SJSA1 (cell line): ENCODE data around the gene USP20. TPM values are rescaled to one million over a fixed set of nuclear protein-coding genes. Genes with fewer than 3 reads are reported as not detected.

ENCODE experiments used
- DNase-seq, 2 experiments: peaks; one replicate each; pipeline ENCODE4 v3.0.0-alpha.2; 2015 to 2020; ENCODE audit warnings: low spot score in 2 of 2, low read depth in 1 of 2
- H3K27ac ChIP-seq: fragments of 250-450 bp; sonication (Bioruptor Pico); 2 replicates; pipeline ENCODE4 v1.5.1; 2020; ENCODE audit warnings: mild to moderate bottlenecking, moderate library complexity
- H3K27me3 ChIP-seq: fragments of 250-450 bp; sonication (Bioruptor Pico); replicated peaks from 2 replicates; pipeline ENCODE4 v1.5.1; 2020; ENCODE audit warnings: mild to moderate bottlenecking, moderate library complexity
- H3K36me3 ChIP-seq: fragments of 250-450 bp; sonication (Bioruptor Pico); 2 replicates; pipeline ENCODE4 v1.5.1; 2020; ENCODE audit warnings: mild to moderate bottlenecking
- H3K4me1 ChIP-seq: fragments of 250-450 bp; sonication (Bioruptor Pico); replicated peaks from 2 replicates; pipeline ENCODE4 v1.6.1; 2021; ENCODE audit warnings: mild to moderate bottlenecking
- H3K4me3 ChIP-seq: fragments of 250-450 bp; sonication (Bioruptor Pico); 2 replicates; pipeline ENCODE4 v1.5.1; 2020; ENCODE audit warnings: mild to moderate bottlenecking
- H3K9me3 ChIP-seq: fragments of 250-450 bp; sonication (Bioruptor Pico); replicated peaks from 2 replicates; pipeline ENCODE4 v1.5.1; 2020; ENCODE audit warnings: mild to moderate bottlenecking
- total RNA-seq: library from RNA; depleted of rRNA; stranded (reverse); fragments of >200 nt; shearing (Covaris generic); gene quantifications from 2 replicates; pipeline ENCODE4 v1.2.3, GENCODE V29; 2014

USP20 gene
- total RNA-seq, 1 experiment from 2014 or later: 2.1 TPM

DNA sequence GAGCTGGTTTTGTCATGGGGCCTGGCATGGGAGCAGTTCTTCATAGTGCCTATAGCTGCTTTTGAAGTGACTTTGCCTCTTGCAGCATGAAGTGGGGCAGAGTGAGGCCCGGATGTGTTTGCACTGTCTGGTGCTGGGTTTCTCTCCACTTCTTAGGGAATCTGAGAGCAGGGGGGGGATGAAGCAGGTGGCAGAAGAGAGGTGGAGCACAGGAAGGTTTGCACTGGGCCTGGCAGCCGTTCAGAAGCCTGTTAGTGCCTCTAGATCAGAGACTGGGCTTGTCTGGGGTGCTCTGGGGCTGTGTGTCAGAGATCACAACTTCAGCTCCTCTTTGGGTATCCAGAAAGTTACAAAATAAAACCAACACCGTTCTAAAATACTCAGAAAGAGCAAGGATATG is 18.4 kb downstream of the USP20 start:
- no peak for DNase-seq
- no peaks in the 10 kb centered on the region for H3K4me1 ChIP-seq
- no peak overlapping the region for H3K27ac ChIP-seq
- H3K27me3 ChIP-seq: no peaks in the 10 kb centered on the region
- peaks cover 4% of the 10 kb centered on the region for H3K36me3 ChIP-seq
- no peaks in the 10 kb centered on the region for H3K9me3 ChIP-seq
- no peak overlapping the region for H3K4me3 ChIP-seq

DNA sequence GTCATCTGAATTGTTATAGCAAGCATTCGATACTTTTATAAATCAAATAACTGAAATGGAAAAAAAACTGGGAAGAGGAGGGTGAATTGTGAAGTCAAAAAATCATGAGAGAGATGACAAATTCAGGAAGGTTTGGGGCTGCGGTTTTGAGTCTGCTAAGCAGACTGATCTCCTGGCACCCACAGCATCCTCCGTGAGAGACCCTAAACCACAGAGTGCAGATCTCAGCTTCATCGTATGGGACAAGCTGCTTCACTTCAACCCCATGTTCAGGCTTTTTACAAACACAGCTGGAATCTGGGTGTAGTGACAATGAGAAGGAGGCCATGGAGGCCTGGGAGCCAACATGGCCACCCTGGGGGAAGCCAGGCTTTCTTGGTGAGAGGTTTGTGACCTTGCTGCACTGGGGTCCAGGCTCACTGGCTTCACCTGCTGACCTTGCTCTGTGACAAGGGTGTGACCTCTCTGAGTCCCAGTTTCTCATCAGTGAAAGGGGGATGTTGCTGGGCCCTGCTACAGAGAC is 19.4 kb downstream of the USP20 start:
- Histone ChIP-seq H3K27ac (no peak overlapping the region), H3K4me3 (no peak overlapping the region), H3K36me3 (peaks cover 4% of the 10 kb centered on the region)

DNA sequence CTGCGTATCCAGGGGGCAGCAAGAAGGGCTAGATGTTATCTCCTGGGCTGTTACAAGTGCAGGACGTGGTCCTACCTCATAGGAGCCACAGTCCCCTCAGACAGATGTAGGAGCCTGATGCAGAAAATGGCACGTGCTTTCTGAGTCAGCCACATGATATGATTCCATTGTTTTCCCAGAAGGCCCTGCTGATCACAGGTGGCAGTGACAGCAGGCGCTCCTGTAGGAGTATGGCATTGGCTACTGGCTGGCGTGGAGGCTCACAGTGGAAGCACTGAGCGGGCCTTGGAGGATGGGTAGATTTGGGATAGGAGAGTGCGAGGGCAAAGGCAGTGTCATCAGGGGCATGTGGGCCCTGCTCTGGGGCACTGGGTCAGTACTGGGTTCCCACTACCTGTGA is 21.9 kb downstream of the USP20 start:
- H3K27me3 ChIP-seq: no peaks in the 10 kb centered on the region
- no peak overlapping the region for H3K27ac ChIP-seq
- H3K9me3 ChIP-seq: no peaks in the 10 kb centered on the region
- no peaks in the 10 kb centered on the region for H3K4me1 ChIP-seq
- H3K36me3 ChIP-seq: peaks cover 9% of the 10 kb centered on the region
- H3K4me3 ChIP-seq: no peak overlapping the region
- DNase-seq: no peak

More for the DNA sequence above, 19.4 kb downstream of the USP20 start:
- Histone ChIP-seq H3K4me1 (no peaks in the 10 kb centered on the region), H3K9me3 (no peaks in the 10 kb centered on the region), H3K27me3 (no peaks in the 10 kb centered on the region)
- DNase-seq: no peak

DNA sequence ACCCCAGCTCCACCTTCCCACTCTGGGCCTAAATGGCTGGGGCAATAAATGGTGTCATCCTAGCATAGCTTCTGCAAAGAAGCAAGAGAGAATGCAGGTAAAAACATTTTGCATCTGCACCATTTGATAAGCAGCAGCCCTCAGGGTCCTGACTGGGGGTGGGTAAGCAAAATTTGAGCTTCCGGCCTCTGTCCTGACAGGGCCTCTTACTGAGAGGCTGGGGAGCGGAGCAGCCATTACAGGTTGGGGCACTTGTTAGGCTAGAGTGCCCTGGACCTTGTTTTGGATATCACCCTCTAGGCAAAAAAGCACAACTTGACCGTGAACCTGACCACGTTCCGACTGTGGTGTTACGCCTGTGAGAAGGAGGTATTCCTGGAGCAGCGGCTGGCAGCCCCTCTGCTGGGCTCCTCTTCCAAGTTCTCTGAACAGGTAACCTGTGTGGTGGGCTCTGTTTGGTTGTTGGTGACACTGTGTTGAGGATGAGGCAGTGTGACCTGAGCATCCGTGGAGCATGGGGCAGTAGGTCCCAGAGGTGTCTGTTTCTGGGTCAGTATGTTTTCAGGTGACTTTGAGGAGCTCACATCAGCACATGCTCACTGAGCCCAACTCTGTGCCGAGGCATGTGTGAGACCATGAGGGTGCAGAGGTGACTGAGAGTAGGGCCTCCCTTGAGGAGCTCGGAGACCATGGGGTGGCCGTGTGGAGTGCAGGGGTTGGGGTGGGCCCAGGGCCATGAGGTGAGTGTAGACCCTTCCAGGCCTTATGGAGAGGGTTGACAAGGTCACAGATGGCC is 23.1 kb downstream of the USP20 start:
- Histone ChIP-seq H3K27me3 (no peaks in the 10 kb centered on the region), H3K4me3 (no peak overlapping the region), H3K27ac (no peak overlapping the region), H3K9me3 (no peaks in the 10 kb centered on the region), H3K4me1 (no peaks in the 10 kb centered on the region), H3K36me3 (peaks cover 9% of the 10 kb centered on the region; the same call in 1 of the 2 replicates)
- no peak for DNase-seq

DNA sequence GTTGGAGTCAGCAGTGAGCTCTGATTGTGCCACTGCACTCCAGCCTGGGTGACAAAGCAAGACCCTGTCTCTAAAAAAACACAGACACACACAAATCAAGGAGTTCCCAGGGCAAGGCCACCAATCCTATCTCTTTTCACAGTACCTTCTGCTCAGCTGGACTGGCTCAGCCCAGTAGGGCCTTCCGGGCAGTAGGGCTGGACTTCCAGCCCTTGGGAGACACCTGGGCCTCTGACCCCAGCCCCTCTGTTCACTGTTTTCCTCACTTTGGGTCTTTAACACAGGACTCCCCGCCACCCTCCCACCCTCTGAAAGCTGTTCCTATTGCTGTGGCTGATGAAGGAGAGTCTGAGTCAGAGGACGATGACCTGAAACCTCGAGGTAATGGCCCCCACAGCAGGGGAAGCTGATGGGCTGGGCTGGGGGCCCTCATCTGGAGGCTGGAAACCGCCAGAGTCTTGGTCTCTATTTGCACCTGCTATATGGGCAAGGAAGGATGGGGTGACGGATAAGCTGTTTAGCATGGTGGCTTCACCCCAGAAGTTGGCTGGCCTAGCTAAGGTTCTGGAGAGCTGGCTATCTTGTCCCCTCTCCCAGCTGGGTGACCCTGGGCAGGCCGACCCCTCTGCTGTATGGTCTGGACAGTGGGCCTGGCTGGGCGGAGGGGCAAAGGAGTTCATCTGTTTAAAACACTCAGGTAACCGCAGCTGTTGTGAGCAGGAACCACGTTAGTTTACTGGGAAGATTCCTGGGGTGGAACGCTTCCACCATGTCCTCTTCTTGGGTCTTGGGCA is 25.6 kb downstream of the USP20 start:
- no peaks in the 10 kb centered on the region for H3K4me1 ChIP-seq
- H3K27me3 ChIP-seq: no peaks in the 10 kb centered on the region
- H3K36me3 ChIP-seq: peaks cover 7% of the 10 kb centered on the region; the same call in 1 of the 2 replicates
- DNase-seq: no peak
- H3K4me3 ChIP-seq: no peak overlapping the region
- H3K27ac ChIP-seq: no peak overlapping the region
- H3K9me3 ChIP-seq: no peaks in the 10 kb centered on the region

DNA sequence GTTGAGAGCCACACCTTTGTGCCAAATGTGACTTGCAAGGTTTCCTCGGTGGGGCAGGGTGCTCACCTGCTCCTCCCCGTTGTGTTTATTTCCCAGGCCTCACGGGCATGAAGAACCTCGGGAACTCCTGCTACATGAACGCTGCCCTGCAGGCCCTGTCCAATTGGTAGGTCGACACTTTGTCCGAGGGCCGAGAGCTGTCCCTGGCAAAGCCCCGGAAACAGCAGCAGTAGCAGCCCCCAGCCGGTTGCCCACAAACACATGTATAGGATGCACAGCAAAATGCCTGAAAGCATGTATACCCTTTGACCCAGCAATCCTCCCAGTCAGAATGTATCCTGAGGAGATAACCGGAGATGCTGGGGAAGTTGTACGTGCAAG is 26.2 kb downstream of the USP20 start:
- Histone ChIP-seq H3K4me1 (no peaks in the 10 kb centered on the region), H3K4me3 (no peak overlapping the region), H3K27ac (no peak overlapping the region), H3K27me3 (no peaks in the 10 kb centered on the region), H3K36me3 (peaks cover 7% of the 10 kb centered on the region; the same call in 1 of the 2 replicates), H3K9me3 (no peaks in the 10 kb centered on the region)
- DNase-seq: no peak

DNA sequence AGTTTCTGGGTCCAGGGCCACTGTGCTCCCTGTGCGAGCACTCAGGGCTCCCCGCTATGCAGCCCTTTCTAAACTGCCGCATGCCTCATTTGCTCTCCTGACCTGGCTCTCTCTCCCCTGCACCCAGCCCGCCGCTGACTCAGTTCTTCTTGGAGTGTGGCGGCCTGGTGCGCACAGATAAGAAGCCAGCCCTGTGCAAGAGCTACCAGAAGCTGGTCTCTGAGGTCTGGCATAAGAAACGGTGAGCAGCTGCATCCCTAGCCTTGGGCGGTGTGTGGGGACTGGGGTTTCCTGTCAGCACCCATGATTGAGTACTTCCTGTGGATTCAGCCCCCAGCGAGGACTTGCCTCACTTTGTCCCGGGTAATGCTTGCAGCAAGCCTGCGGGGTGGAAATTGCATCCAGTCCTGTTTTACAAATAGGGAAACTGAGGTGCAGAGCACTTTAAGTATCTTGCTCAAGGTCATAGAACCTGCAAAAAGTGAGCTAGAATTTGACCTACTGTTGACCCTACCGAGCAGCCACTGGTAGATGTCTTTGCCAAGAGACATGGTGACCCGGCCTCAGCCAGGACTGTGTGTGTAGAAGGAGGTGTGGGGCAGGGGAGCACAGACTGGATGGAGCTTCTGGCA is 27.9 kb downstream of the USP20 start:
- Histone ChIP-seq H3K36me3 (peaks cover 7% of the 10 kb centered on the region; the same call in 1 of the 2 replicates), H3K4me1 (no peaks in the 10 kb centered on the region), H3K27ac (no peak overlapping the region), H3K27me3 (no peaks in the 10 kb centered on the region), H3K9me3 (no peaks in the 10 kb centered on the region), H3K4me3 (no peak overlapping the region)
- DNase-seq: no peak

DNA sequence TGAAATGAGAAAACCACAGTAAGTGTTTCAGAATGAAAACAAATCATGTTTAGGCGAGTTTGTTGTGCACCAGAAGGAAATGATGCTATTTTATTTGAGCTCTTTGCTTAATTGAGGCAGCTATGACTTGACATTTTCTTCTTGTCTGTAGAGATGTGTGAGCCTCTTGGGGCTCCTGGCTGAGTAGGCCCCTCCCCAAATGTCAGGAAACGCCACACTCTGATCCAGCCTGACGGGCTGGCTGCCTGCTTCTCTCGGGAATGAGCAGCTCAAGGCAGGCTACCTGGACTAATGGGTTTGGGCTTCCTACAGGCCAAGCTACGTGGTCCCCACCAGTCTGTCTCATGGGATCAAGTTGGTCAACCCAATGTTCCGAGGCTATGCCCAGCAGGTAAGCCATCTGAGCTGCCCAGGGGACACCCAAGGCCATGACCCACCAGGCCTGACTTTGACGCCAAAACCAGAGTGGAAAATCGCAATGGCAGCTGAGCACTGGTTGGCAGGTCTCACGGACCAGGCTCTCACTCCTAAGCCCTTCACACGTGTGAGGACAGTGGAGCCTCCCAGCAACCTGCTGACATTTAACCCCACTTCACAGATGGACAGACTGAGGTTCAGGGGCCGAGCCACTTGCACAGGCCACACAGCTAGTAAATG is 29.9 kb downstream of the USP20 start:
- no peak overlapping the region for H3K4me3 ChIP-seq
- H3K36me3 ChIP-seq: peaks cover 7% of the 10 kb centered on the region; the same call in 1 of the 2 replicates
- H3K9me3 ChIP-seq: no peaks in the 10 kb centered on the region
- no peaks in the 10 kb centered on the region for H3K4me1 ChIP-seq
- H3K27me3 ChIP-seq: no peaks in the 10 kb centered on the region
- H3K27ac ChIP-seq: no peak overlapping the region
- DNase-seq: no peak

DNA sequence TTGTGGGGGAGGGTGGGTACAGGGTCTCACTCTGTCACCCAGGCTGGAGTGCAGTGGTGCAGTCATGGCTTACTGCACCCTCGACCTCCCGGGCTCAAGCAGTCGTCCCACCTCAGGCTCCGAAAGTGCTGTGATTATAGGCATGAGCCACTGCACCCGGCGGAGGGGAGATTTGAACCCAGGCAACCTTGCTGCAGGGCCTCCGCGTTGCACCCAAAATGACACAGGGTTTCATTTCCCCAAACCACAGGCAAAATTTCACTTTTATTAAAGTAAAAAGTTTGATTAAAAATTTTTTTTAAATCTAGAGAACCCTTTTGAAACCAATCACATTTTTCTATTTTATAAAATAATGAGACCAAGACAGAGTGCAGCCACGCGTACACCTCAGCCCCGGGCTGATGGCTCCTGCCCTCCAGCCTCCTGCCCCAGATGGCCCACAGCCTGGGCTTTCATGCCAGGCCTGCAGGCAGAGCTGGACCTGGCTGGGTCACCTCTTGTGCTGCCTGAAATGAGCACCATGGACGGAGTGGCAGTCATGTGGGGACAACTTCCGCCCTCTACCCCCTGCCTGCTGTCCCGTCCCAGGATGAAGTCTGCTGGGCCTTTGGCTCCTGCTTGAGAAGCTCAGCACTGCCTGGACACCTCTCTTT is 30.5 kb downstream of the USP20 start:
- Histone ChIP-seq H3K4me3 (no peak overlapping the region), H3K27me3 (no peaks in the 10 kb centered on the region), H3K4me1 (no peaks in the 10 kb centered on the region), H3K9me3 (no peaks in the 10 kb centered on the region), H3K27ac (no peak overlapping the region), H3K36me3 (peaks cover 7% of the 10 kb centered on the region; the same call in 1 of the 2 replicates)
- no peak for DNase-seq

DNA sequence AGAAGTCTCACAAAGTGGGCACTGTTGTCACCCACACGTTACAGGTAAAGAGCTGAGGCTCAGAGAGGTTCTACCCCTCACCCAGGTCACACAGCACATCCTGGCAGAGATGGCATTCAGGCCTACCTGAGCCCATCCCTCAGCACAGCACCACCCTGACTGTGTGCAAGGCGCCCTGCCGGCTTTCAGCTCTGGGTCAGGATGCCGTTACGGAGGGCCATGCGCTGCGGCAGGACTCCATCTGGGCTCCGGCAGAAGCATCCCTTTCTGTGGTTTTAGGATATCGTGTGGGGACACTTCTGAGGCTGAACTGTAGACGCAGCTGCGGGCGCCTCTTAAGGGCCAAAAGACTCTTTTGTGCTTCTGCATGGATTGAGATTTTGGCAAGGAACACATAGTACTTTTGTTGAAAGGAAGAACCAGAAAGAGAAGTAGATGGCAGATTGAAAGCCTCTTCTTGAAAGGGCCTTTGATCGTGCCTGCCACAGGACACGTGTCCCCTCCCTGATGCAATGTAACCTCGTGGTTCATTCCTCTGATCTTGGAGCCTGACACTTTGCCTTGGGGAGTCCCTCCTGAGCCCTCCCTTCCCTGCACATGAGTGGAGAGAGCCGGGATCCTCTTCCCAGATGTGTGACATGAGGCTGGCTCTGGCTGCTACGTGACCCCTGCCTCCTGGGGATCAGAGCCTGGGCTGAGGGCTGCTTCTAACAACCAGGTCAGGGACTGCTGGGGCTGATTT is 31.3 kb downstream of the USP20 start:
- Histone ChIP-seq H3K27ac (no peak overlapping the region), H3K4me3 (no peak overlapping the region), H3K27me3 (no peaks in the 10 kb centered on the region), H3K4me1 (no peaks in the 10 kb centered on the region), H3K36me3 (peaks cover 7% of the 10 kb centered on the region; the same call in 1 of the 2 replicates), H3K9me3 (no peaks in the 10 kb centered on the region)
- DNase-seq: no peak

DNA sequence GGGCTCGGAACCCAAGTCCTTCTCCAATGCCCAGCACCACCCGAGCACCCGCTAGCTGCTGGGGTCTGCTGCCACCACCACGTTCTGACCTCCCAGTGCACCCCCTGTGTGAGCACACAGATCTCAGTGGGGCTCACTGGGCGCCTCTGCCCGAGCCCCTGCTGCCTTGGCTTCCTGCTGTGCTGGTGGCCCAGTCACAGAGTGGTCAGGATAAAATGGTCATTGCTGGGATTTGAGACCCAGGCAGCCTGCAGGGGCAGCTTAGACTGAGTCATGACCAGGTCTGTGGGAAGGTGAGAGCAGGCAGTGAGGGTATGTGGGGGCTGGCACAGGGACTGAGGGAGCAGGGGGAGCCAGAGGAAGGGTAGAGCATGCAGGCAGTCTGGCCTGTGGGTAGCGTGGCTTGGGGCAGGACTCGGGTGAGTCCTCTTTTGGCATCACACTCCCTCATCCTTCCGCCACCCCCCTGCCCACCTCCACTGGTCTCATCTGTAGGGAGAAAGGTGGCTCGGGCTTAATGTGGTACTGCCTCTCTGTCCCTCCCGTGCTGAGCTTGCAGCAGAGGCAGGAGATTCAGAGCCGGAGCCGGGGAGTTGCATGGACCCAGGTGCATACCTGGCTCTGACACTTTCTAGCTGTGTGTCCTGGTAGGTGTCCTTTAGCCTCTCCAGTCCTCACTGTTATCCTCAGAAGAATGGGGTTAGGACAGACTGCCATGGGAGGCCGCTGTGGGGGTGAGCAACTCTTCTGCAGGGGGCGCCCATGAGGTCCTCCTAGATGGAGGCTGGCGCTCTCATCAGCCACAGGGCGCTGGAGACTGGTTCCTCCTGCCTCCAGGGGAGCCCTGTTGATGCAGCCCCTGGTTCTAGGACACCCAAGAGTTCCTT is 32.1 kb downstream of the USP20 start:
- no peak overlapping the region for H3K4me3 ChIP-seq
- H3K9me3 ChIP-seq: no peaks in the 10 kb centered on the region
- no peaks in the 10 kb centered on the region for H3K4me1 ChIP-seq
- H3K27ac ChIP-seq: no peak overlapping the region
- H3K27me3 ChIP-seq: no peaks in the 10 kb centered on the region
- H3K36me3 ChIP-seq: 0 out of 2 replicates have a peak, but pooled peaks cover 3% of the 10 kb centered on the region
- no peak for DNase-seq
